Activated CD8-positive, alpha-beta memory T cell treated with anti-CD3 and anti-CD28 coated beads, Interleukin-2, amount 50 U/mL, for 24 hours (primary cell): ENCODE data around the gene SLC2A13.
"Not testable (repeated sequence)": the region's sequence is repeated elsewhere in the genome, so short reads cannot be mapped to it uniquely, and the experiment has no call there.

ENCODE experiments used
- DNase-seq: peaks from one replicate; pipeline ENCODE4 v3.0.0-alpha.2; 2020; ENCODE audit errors: extremely low read depth

The SLC2A13 gene

GRCh38 chr12:40105265-40105514 is 691 bp downstream of the SLC2A13 start:
- DNase-seq, result no peak

- no peak for DNase-seq
These were observed 1.2 kb downstream of the SLC2A13 start for GRCh38 chr12:40104461-40105264.

- DNase-seq, result no peak
These were observed 2.8 kb downstream of the SLC2A13 start for GRCh38 chr12:40103043-40103442.

- no peak for DNase-seq
These were observed 4.1 kb downstream of the SLC2A13 start for GRCh38 chr12:40101747-40102146.

GRCh38 chr12:40099423-40099853 is 6.4 kb downstream of the SLC2A13 start:
- no peak for DNase-seq

- no peak for DNase-seq
These were observed 7.3 kb downstream of the SLC2A13 start for GRCh38 chr12:40098406-40099145.

- no peak for DNase-seq
These were observed 12.4 kb downstream of the SLC2A13 start for GRCh38 chr12:40093512-40093911.

GRCh38 chr12:40086471-40086870 is 19.4 kb downstream of the SLC2A13 start:
- DNase-seq, result no peak

GRCh38 chr12:40078266-40078665 is 27.6 kb downstream of the SLC2A13 start:
- DNase-seq, result no peak

GRCh38 chr12:40075458-40075857 is 30.4 kb downstream of the SLC2A13 start:
- DNase-seq, result no peak

GRCh38 chr12:40068416-40068815 is 37.5 kb downstream of the SLC2A13 start:
- no peak for DNase-seq

GRCh38 chr12:40065636-40066035 is 40.2 kb downstream of the SLC2A13 start:
- DNase-seq, result no peak

GRCh38 chr12:40063414-40063813 is 42.5 kb downstream of the SLC2A13 start:
- DNase-seq, result no peak

- DNase-seq, result no peak
These were observed 47.1 kb downstream of the SLC2A13 start for GRCh38 chr12:40058721-40059190.

- no peak for DNase-seq
These were observed 49.5 kb downstream of the SLC2A13 start for GRCh38 chr12:40056373-40056772.

- no peak for DNase-seq
These were observed 50.1 kb downstream of the SLC2A13 start for GRCh38 chr12:40055776-40056175.

GRCh38 chr12:40055228-40055579 is 50.7 kb downstream of the SLC2A13 start:
- no peak for DNase-seq

GRCh38 chr12:40054555-40055227 is 51.2 kb downstream of the SLC2A13 start:
- no peak for DNase-seq

- no peak for DNase-seq
These were observed 56.6 kb downstream of the SLC2A13 start for GRCh38 chr12:40049268-40049667.

GRCh38 chr12:40047002-40047401 is 58.9 kb downstream of the SLC2A13 start:
- DNase-seq, result not testable (repeated sequence)

GRCh38 chr12:40045656-40046055 is 60.2 kb downstream of the SLC2A13 start:
- no peak for DNase-seq

- DNase-seq, result no peak
These were observed 61.5 kb downstream of the SLC2A13 start for GRCh38 chr12:40044396-40044795.

- no peak for DNase-seq
These were observed 66.3 kb downstream of the SLC2A13 start for GRCh38 chr12:40039598-40039997.
